Mucosa of descending colon (tissue), 3 donors: Measurements from ENCODE around the gene SOX15. TPM values are rescaled to one million over a fixed set of nuclear protein-coding genes. Genes with fewer than 3 reads are reported as not detected.

ENCODE experiments used
- ATAC-seq: fragments of 200-7000 bp; cut with Tn5 transposase; one replicate; pipeline ENCODE4 v1.9.1; 2020; ENCODE audit warnings: mild to moderate bottlenecking, moderate library complexity
- DNase-seq, 3 donors: peaks; one replicate each; pipeline ENCODE4 v3.0.0-alpha.2; 2020
- H3K36me3 ChIP-seq: fragments of 200-600 bp; one replicate; pipeline ENCODE4 v1.8.0; 2021; ENCODE audit warnings: low read depth, mild to moderate bottlenecking
- H3K4me1 ChIP-seq: fragments of 200-600 bp; one replicate; pipeline ENCODE4 v1.8.0; 2021; ENCODE audit warnings: low read depth, mild to moderate bottlenecking
- H3K4me3 ChIP-seq: fragments of 200-600 bp; one replicate; pipeline ENCODE4 v1.8.0; 2021; ENCODE audit warnings: mild to moderate bottlenecking
- H3K9me3 ChIP-seq: fragments of 200-600 bp; one replicate; pipeline ENCODE4 v1.8.0; 2021; ENCODE audit warnings: mild to moderate bottlenecking
- CTCF ChIP-seq: fragments of 200-600 bp; IDR thresholded peaks from one replicate; pipeline ENCODE4 v1.8.0; 2022; ENCODE audit warnings: antibody characterized with exemption, mild to moderate bottlenecking
- intact Hi-C, 2 donors: fragments of 100-400 bp; cut with DNase I in 1 of 2; cut with micrococcal nuclease in 1 of 2; formaldehyde crosslinking; loops; one replicate each; pipeline versions ENCODE4 v1.11.0 to v1.11.1; 2022; cut with DNase I, micrococcal nuclease
- total RNA-seq, 3 donors: library from RNA; stranded (reverse); fragmentation: NEBNext Ultra II Directional in 2 of 3; extraction: Animal tissue kit (Norgen Biotek cat#: 25700) in 2 of 3; gene quantifications; one replicate each; pipeline versions ENCODE4 v1.2.1 to v1.2.4, GENCODE V29; 2021 to 2023
- donor health status: DM: no; HTN: no; CAD: no; lungs with moderate emphysema.
- donor health status: DM: no; HTN: no; CAD: no.
- donor health status: DM: no; HTN: yes; CAD: no.

SOX15 gene
- total RNA-seq, 3 donors from 2014 or later: 0.38 to 4.4 (median 0.41) TPM

GRCh38 chr17:7623661-7624060 lies 33.8 kb upstream of the SOX15 start:
- Histone ChIP-seq H3K36me3 (no peaks in the 10 kb centered on the region), H3K9me3 (no peaks in the 10 kb centered on the region), H3K4me3 (no peak overlapping the region), H3K4me1 (peaks cover 6% of the 10 kb centered on the region)
- intact Hi-C loops: no loop called here
- TF ChIP-seq CTCF: no peak
- DNase-seq (no peak), ATAC-seq (no peak)

GRCh38 chr17:7620835-7621234 lies 30.9 kb upstream of the SOX15 start:
- DNase-seq: no peak
- no peak for TF ChIP-seq CTCF
- no peaks in the 10 kb centered on the region for H3K4me1 ChIP-seq
- H3K36me3 ChIP-seq: no peaks in the 10 kb centered on the region
- H3K9me3 ChIP-seq: no peaks in the 10 kb centered on the region
- no peak overlapping the region for H3K4me3 ChIP-seq
- intact Hi-C loops: no loop called here
- no peak for ATAC-seq

GRCh38 chr17:7618608-7619007 lies 28.7 kb upstream of the SOX15 start:
- ATAC-seq: no peak
- H3K9me3 ChIP-seq: no peaks in the 10 kb centered on the region
- peaks cover 3% of the 10 kb centered on the region for H3K4me1 ChIP-seq
- intact Hi-C loops: no loop called here
- no peak for DNase-seq
- no peak for TF ChIP-seq CTCF
- no peaks in the 10 kb centered on the region for H3K36me3 ChIP-seq
- no peak overlapping the region for H3K4me3 ChIP-seq

- no peaks in the 10 kb centered on the region for H3K9me3 ChIP-seq
- no peak for TF ChIP-seq CTCF
- intact Hi-C loops: no loop called here
- H3K36me3 ChIP-seq: no peaks in the 10 kb centered on the region
- no peak for ATAC-seq
- peaks cover 20% of the 10 kb centered on the region for H3K4me1 ChIP-seq
- DNase-seq: no peak
- H3K4me3 ChIP-seq: no peak overlapping the region
Observed at GRCh38 chr17:7615265-7615747, 25.4 kb upstream of the SOX15 start.

GRCh38 chr17:7614425-7615264 lies 24.8 kb upstream of the SOX15 start, which contains the start of gene FXR2:
TSS of gene FXR2 (minus strand) at chr17:7614897. CDS start at chr17:7614532, 365 bp downstream.
- no peaks in the 10 kb centered on the region for H3K36me3 ChIP-seq
- intact Hi-C loops: no loop called here
- ATAC-seq (peak; percentile 95), DNase-seq (peak; percentile 99 to 100 (median 100))
- H3K4me1 ChIP-seq: peaks cover 20% of the 10 kb centered on the region
- H3K9me3 ChIP-seq: no peaks in the 10 kb centered on the region
- peak within 1 kb of the TSS; percentile 67 for H3K4me3 ChIP-seq
- peak; percentile 44 for TF ChIP-seq CTCF
